ENCODE data around the gene RTN4IP1.

DNA sequence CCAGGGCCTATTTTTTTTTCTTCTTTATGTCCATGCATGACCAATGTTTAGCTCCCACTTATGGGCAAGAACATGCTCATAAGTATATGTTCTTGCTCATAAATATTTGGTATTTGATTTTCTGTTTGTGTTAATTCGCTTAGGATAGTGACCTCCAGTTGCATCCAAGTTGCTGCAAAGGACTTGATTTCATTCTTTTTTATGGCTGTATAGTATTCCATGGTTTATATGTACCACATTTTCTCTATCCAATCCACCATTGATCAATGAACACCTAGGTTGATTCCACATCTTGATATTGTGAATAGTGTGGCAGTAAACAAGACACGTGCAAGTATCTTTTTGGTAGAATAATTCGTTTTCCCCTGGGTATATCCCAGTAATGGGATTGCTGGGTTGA, 78.1 kb downstream of the RTN4IP1 start:
- TF ChIP-seq YBX1 (IDR thresholded peaks at IDR 0.05) (no peak), TARDBP (IDR thresholded peaks at IDR 0.05; ENCODE audit: borderline replicate concordance) (no peak), ETV6 (conservative IDR thresholded peaks at IDR 0.05 in 1 of 2, IDR thresholded peaks at IDR 0.05 in 1 of 2; ENCODE audit: borderline replicate concordance in 1 of 2, low read depth in 1 of 2) (no peak)

All from GM12878 (cell line).